ENCODE measurements around the gene SWAP70. TPM values are rescaled to one million over a fixed set of nuclear protein-coding genes. Genes with fewer than 3 reads are reported as not detected.

The SWAP70 gene
- total and polyA plus RNA-seq, 2 of the 13 experiments (the other 11 are each of a cell fraction or from before 2014, with no cell fraction given): 4.6 to 8.7 TPM

- TF ChIP-seq CEBPZ (IDR thresholded peaks at IDR 0.05; ENCODE audit: low read length) (no peak), HNF1B (CRISPR knock-in tag; IDR thresholded peaks at IDR 0.05) (no peak), ZNF674 (CRISPR knock-in tag; IDR thresholded peaks at IDR 0.05; ENCODE audit: low read depth) (no peak), MAZ (IDR thresholded peaks at IDR 0.05; ENCODE audit: borderline replicate concordance, low read depth, low read length) (peak; percentile 62; the same call in 1 of the 2 replicates), MAZ (CRISPR knock-in tag; IDR thresholded peaks at IDR 0.05; ENCODE audit: low read depth) (no peak), ZNF687 (CRISPR knock-in tag; IDR thresholded peaks at IDR 0.05) (peak; percentile 92), ZNF766 (CRISPR knock-in tag; IDR thresholded peaks at IDR 0.05; ENCODE audit: borderline replicate concordance) (no peak), NBN (conservative IDR thresholded peaks at IDR 0.05) (no peak), REPIN1 (CRISPR knock-in tag; IDR thresholded peaks at IDR 0.05; ENCODE audit: borderline replicate concordance, low read depth) (no peak), JUN (CRISPR knock-in tag; IDR thresholded peaks at IDR 0.05) (no peak; the same call in 1 of the 2 replicates), ZNF761 (CRISPR knock-in tag; conservative IDR thresholded peaks at IDR 0.05) (no peak; the same call in 1 of the 2 replicates)
- TF ChIP-seq, protein P1, sequence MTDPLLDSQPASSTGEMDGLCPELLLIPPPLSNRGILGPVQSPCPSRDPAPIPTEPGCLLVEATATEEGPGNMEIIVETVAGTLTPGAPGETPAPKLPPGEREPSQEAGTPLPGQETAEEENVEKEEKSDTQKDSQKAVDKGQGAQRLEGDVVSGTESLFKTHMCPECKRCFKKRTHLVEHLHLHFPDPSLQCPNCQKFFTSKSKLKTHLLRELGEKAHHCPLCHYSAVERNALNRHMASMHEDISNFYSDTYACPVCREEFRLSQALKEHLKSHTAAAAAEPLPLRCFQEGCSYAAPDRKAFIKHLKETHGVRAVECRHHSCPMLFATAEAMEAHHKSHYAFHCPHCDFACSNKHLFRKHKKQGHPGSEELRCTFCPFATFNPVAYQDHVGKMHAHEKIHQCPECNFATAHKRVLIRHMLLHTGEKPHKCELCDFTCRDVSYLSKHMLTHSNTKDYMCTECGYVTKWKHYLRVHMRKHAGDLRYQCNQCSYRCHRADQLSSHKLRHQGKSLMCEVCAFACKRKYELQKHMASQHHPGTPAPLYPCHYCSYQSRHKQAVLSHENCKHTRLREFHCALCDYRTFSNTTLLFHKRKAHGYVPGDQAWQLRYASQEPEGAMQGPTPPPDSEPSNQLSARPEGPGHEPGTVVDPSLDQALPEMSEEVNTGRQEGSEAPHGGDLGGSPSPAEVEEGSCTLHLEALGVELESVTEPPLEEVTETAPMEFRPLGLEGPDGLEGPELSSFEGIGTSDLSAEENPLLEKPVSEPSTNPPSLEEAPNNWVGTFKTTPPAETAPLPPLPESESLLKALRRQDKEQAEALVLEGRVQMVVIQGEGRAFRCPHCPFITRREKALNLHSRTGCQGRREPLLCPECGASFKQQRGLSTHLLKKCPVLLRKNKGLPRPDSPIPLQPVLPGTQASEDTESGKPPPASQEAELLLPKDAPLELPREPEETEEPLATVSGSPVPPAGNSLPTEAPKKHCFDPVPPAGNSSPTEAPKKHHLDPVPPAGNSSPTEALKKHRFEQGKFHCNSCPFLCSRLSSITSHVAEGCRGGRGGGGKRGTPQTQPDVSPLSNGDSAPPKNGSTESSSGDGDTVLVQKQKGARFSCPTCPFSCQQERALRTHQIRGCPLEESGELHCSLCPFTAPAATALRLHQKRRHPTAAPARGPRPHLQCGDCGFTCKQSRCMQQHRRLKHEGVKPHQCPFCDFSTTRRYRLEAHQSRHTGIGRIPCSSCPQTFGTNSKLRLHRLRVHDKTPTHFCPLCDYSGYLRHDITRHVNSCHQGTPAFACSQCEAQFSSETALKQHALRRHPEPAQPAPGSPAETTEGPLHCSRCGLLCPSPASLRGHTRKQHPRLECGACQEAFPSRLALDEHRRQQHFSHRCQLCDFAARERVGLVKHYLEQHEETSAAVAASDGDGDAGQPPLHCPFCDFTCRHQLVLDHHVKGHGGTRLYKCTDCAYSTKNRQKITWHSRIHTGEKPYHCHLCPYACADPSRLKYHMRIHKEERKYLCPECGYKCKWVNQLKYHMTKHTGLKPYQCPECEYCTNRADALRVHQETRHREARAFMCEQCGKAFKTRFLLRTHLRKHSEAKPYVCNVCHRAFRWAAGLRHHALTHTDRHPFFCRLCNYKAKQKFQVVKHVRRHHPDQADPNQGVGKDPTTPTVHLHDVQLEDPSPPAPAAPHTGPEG (CRISPR knock-in tag; IDR thresholded peaks at IDR 0.05): 0 out of 2 replicates have a peak, but pooled peaks have one; percentile 21
Observed at GRCh38 chr11:9758637-9759518, 95.0 kb downstream of the SWAP70 start (continued).
